ENCODE measurements around the gene INPP4A.

INPP4A gene

DNA sequence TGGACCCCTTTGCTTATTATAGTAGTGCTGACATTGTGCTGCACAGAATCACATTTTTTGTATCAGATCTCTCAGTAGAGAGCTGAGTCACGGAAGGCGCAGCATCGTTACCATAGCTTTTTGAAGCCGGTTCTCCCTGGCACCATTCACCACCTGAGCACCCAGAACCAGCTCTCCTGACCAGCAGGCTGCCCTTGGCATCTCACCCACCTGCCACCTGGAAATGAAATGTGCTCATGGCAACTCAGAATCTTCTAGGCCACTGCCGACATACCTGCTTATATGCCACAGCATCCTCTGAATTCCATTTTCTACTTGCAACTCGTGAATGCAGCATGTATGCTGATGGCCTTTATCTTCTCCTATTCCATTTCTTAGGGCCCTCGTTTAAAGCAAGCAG is 100.9 kb downstream of the INPP4A start:
- DNase-seq: no peak

GRCh38 chr2:98546186-98546585 is 101.5 kb downstream of the INPP4A start:
- no peak for DNase-seq

DNA sequence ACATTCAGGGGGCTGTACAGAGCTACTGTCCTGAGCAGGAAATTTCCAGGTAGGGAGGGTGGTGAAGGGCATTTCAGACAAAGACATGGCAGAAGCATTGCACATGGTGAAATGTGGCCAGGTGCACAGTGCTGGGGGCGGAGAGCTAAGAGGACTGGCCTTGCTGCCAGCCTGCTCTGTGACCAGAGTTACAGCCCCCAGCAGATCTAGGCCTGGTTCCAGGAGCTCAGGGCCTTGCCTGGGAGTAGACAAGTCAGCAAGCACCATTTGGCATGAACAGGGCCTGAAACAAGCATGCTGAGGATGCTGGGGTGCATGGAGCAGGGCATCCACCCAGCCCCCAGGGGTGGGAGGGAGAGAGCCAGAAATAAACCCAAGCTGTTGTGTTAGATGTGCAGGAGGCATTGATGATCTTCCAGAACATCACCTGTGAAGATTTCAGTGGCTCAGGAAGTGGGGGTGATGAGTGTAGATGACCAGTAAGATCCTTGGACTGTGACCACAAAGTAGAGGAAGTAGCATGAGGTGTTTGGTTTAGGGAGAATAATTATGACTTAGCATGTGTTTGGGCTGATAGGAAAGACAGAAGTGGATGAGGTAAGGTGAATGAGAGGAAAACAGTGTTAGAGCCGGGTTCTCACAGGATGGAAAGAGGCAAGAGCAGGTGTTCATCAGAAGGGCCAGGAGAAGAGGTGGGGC is 102.6 kb downstream of the INPP4A start:
- DNase-seq: no peak

DNA sequence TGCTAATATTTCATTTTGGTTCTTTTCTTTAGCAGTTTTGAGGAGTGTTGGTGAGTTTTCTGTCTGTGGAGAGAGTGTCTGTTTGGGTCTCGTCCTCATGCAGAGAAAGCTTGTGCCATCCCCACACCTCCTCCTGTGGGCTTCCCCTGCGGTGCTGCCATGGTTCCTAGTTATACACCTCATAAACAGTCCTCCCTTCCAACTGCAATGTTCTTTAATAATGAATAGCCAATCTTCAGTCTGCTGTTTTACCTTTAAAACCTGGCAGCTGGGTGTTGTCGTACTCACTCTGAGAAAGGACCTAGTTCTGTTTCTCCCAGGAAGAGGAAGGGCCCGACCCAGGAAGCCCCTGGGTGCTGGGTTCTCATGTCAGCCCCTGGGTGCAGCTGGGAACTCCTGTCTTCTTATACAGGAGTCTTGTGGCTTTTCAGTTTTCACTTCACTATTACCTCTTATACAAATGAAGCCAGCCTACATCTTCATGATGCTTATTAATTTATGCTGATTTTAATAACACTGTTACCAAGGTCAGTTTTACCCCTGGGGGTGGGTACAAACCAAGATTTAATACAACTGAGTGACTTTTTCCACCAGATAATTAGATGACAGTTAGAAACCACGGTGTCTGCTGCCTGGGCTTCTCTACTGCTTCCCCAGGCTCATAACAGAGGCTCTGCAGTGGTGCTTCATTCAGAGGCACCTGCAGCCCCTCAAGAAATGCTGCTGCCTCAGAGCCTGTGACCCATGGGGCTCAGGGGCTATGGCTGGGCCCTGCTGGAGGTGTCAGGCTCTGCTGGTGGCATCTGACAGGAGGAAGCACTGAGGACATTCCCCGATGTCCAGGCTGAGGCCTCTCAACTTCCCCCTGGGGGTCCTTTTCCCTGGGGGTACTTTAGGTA is 104.5 kb downstream of the INPP4A start:
- DNase-seq: no peak

DNA sequence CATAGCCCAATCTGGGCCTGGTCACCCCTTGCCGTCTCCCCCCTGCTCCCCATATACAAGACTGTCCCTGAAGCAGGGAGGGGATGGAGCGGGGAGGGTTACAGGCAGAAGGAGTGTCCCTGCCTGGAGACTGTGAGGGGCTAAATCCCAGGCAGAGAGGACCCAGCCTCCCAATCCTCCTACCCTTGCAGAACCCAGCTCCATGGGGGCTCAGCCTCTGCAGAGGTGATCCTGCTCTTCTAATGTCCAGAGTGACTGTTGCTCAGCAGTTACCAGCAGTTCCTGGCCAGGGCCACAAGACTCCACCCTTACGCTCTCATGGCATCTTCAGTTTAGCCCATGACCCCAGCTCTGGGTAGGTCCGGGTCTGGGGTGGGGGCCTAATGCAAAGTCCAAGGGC is 105.5 kb downstream of the INPP4A start:
- DNase-seq: no peak

GRCh38 chr2:98551316-98551715 is 106.7 kb downstream of the INPP4A start:
- DNase-seq: no peak

GRCh38 chr2:98552499-98553179 is 108.0 kb downstream of the INPP4A start:
- DNase-seq: no peak

DNA sequence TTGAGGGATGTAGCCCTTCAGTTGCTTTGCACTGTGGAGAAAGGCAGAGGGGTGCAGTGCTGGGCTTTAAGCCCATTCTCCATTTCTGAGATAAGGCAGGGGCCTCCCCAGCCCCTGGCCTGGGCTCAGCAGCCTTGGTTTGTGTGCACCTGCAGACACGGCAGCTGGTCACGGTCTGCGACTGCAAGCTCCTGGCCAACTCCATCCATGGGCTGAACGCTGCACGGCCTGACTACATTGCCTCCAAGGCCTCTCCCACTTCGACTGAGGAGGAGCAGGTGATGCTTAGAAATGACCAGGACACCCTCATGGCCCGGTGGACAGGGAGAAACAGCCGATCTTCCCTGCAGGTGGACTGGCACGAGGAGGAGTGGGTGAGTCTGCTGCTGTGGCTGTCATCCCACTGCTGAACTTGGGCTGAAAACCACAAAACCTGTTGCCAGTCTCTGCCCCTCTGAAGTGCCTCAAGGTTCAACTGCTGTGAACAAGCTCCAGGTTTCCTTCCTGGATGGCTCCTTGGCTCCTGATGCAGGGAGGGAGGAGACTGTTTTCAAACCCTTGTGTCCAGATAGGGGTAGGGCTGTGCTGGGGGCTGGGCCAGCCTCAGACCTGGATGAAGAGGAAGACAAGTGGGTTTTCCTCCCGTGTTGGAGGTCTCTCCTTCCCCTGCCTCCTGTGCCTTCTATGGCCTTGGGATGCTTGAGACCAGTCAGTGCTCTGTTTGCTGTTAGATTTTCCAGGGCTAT is 109.6 kb downstream of the INPP4A start:
- DNase-seq: no peak

GRCh38 chr2:98555696-98556095 is 111.0 kb downstream of the INPP4A start:
- no peak for DNase-seq

DNA sequence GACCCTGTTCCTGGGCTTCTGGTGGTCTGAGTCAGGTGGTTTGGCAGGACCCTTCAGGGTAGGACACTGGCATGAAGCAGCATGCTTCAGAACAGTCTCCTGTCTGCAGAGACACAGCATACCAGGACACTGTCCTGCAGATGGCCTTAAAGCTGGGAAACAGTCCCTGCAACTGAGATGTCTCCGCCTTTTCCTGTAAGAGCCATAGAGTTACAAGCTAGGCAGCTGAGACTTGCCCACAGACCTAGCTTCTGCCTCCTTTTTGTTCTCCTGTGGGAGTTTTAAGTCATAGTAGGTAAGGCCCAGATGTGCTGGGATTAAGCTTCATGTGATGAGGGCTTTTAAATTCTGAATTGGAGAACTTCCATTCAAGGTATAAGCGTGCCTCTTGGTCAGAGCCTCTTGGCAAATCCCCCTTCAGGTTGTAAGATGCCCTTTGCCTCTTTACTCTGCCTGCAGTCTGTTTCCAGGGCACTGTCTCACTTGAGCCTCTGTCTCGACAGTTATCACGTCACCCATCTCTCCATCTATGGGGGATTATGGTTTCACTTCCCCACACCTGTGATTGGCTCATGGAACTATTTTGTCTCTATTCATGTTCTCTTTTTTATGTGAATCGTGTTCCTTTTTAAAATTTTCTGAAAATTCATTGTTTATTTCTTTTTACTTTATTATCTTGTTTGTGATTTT is 111.8 kb downstream of the INPP4A start:
- DNase-seq: no peak

DNA sequence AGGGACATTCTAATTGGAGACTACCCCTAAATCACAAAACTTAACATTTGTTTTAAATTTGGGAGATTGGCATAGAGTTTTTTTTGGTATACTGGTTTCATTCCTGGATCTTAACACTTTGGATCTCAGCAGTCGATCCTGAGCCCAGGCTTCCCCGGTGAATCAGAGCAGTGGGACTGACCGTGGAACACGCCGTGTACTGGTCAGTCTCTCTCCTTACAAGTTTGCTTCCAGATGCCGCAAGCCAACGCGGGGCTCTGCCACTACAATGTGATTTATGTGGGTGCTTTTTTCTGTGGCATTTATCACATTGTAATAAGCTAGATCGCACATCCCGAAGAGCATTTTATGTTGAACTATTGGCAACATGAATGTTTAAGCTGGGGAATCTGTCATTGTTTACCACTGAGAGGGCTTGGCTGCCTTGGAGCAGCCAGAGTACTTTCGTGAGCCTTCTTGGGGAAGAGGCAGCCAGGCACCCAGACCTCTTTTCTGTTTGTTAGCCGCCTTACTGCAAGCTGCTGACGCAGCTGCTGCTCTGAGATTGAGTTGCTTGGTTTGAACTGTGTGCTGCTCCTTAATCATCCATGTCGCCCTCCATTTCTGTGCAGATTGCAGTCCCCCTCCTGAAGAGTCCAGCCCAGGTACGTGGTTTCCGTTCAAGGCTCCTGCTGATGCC is 114.3 kb downstream of the INPP4A start:
- no peak for DNase-seq

DNA sequence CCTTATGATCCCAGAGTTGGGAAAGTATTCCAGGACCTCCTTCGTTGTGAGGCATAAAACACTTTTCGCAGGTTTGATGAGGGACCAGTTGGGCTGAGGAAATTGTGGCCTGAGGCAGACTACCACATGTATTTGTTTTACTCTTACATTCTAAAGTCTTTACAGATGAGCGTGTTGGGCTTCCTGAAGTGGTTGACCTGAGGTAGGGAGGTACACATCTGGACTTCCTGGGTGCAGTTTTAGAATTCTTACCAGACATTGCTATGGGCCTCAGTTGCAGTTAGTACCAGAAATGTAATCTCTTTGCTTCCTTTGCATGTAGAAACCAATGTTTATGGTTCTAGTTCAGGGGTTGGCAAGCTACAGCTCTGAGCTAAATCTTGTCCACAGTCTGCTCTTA is 114.9 kb downstream of the INPP4A start:
- DNase-seq: no peak

DNA sequence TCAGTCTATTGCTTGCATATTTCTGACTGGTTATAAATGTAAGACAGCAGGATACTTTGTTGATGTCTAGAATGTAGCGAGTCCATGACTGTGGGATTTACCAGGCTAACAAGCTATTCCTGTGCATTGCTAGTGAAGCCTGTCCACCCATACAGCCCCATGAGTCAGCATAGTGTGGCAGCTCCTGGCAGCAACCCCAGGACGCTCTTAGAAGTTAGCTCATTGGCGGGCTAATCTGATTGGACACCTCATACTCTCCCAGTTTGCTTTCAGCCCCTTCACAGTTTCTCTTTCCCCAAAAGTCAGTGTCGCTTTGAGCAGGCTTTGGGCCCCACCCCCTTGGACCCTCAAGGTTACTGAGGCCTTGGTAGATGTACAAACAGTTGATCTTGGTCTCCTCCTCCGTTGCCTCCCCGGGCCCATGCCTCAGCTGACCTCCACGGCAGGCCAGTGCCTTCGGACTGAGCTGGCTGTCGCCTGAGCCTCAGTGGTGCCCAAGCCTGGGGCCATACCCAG is 115.7 kb downstream of the INPP4A start:
- DNase-seq: no peak

GRCh38 chr2:98561018-98561417 is 116.4 kb downstream of the INPP4A start:
- DNase-seq: no peak

DNA sequence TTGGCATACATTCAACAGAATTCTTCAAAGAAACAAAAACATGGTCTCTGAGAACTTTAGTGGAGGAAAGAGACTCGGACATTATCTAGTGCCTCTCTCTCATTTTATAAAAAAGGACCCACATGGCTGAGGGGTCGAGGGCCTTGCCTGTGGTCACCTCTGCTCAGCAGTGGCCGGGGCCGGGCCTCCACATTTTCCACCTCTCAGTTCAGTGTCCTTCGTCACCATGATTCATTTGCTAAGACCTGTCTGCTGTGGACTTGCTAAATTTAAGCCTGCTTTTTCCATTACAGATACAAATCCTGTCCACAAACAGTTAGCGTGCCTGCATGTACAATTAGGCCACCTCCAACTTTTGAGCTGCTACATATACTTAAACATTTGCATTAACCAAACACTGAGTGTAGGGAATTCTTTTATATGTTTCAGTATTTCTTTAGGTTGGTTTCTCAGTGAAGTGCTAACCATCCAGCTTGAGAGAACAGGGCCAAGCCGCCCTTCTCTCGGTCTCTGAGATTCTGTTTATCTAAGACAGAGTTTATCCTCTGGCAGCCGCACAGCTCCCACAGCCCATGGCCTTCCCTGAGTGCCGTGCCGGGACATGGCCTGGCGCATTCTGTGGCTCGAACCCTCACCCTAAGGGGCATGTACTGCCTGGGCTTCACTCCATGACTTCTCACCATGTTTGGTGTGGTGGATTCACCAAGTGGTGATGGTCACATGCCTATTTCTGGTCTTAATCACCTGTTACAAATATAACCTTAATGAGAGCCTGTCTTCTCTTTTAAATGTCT is 117.4 kb downstream of the INPP4A start:
- DNase-seq: no peak

- DNase-seq: no peak
Measured at GRCh38 chr2:98563394-98563793, 118.7 kb downstream of the INPP4A start.

GRCh38 chr2:98564541-98565132 is 120.0 kb downstream of the INPP4A start:
- no peak for DNase-seq

DNA sequence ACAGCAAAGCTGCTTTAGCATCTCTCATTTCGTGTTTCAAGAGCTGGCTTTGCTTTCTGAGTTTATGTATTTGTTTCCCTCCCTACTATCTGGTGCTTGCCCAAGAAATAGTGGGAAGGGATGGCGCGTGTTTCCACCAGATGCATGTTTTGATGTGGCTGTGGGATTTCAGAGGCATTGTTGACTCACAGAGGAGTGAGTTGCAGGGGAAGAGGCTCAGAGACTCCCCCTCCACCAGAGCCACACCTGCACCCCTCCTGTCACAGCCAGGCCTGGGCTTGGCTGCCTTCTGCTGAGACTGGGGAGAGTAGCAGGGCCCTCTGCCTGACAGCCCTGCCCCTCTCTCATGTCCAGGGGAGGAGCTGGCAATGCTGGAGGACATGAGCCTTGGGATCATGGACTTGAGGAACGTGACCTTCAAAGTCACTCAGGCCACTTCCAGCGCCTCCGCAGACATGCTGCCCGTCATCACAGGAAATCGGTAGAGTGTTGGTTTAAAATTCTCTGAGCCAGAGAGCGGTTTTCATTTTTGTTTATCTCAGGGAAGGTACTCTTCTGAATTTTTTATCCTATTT is 120.7 kb downstream of the INPP4A start:
- DNase-seq: no peak

- no peak for DNase-seq
Measured at GRCh38 chr2:98565941-98566340, 121.3 kb downstream of the INPP4A start.
